Effector memory CD4-positive, alpha-beta T cell (primary cell): ENCODE results near the gene NARF.

Experiments
- DNase-seq, 3 donors: peaks; one replicate each; pipeline ENCODE4 v3.0.0-alpha.2; 2020
- H3K27ac ChIP-seq: 2 replicates; pipeline ENCODE4 v1.7.0; 2013; ENCODE audit warnings: mild to moderate bottlenecking, low read length, moderate library complexity; ENCODE audit not compliant: insufficient read depth, poor library complexity, severe bottlenecking
- H3K27me3 ChIP-seq: replicated peaks from 2 replicates; pipeline ENCODE4 v1.7.0; 2013; ENCODE audit warnings: mild to moderate bottlenecking, low read length; ENCODE audit not compliant: insufficient read depth, control insufficient read depth, poor library complexity, severe bottlenecking
- H3K36me3 ChIP-seq: 2 replicates; pipeline ENCODE4 v1.7.0; 2013; ENCODE audit warnings: mild to moderate bottlenecking, low read length, moderate library complexity; ENCODE audit not compliant: control insufficient read depth, insufficient read depth
- H3K4me1 ChIP-seq: 2 replicates; pipeline ENCODE4 v1.7.0; 2013; ENCODE audit warnings: low read length, mild to moderate bottlenecking; ENCODE audit not compliant: control insufficient read depth, insufficient read depth, poor library complexity, severe bottlenecking
- H3K4me3 ChIP-seq: 2 replicates; pipeline ENCODE4 v1.7.0; 2013; ENCODE audit warnings: low read length, low read depth, mild to moderate bottlenecking; ENCODE audit not compliant: insufficient read depth, poor library complexity, severe bottlenecking
- H3K9me3 ChIP-seq: 2 replicates; pipeline ENCODE4 v1.7.0; 2013; ENCODE audit warnings: mild to moderate bottlenecking, low read length, moderate library complexity; ENCODE audit not compliant: control insufficient read depth

The NARF gene

GRCh38 chr17:82474223-82475010, 15.9 kb downstream of the NARF start:
- no peaks in the 10 kb centered on the region for H3K27me3 ChIP-seq
- DNase-seq, result no peak
- no peaks in the 10 kb centered on the region for H3K4me1 ChIP-seq
- H3K9me3 ChIP-seq, result no peaks in the 10 kb centered on the region
- peaks cover 50% of the 10 kb centered on the region for H3K36me3 ChIP-seq
- no peak overlapping the region for H3K27ac ChIP-seq
- no peak overlapping the region for H3K4me3 ChIP-seq

GRCh38 chr17:82475458-82475857, 16.9 kb downstream of the NARF start:
- H3K27ac ChIP-seq, result no peak overlapping the region
- no peaks in the 10 kb centered on the region for H3K27me3 ChIP-seq
- no peaks in the 10 kb centered on the region for H3K4me1 ChIP-seq
- H3K9me3 ChIP-seq, result no peaks in the 10 kb centered on the region
- no peak for DNase-seq
- H3K4me3 ChIP-seq, result no peak overlapping the region
- H3K36me3 ChIP-seq, result peaks cover 55% of the 10 kb centered on the region

GRCh38 chr17:82477934-82478333, 19.4 kb downstream of the NARF start:
- no peak overlapping the region for H3K4me3 ChIP-seq
- H3K27me3 ChIP-seq, result no peaks in the 10 kb centered on the region
- DNase-seq, result no peak
- no peaks in the 10 kb centered on the region for H3K9me3 ChIP-seq
- H3K27ac ChIP-seq, result no peak overlapping the region
- peaks cover 65% of the 10 kb centered on the region for H3K36me3 ChIP-seq
- H3K4me1 ChIP-seq, result no peaks in the 10 kb centered on the region

GRCh38 chr17:82479602-82480001, 21.1 kb downstream of the NARF start:
- Histone ChIP-seq H3K9me3 (no peaks in the 10 kb centered on the region), H3K4me1 (no peaks in the 10 kb centered on the region), H3K36me3 (peaks cover 69% of the 10 kb centered on the region), H3K27me3 (no peaks in the 10 kb centered on the region), H3K4me3 (no peak overlapping the region), H3K27ac (no peak overlapping the region)
- no peak for DNase-seq

GRCh38 chr17:82480318-82480717, 21.8 kb downstream of the NARF start:
- Histone ChIP-seq H3K4me3 (no peak overlapping the region), H3K36me3 (peaks cover 68% of the 10 kb centered on the region), H3K4me1 (no peaks in the 10 kb centered on the region), H3K27ac (no peak overlapping the region), H3K27me3 (no peaks in the 10 kb centered on the region), H3K9me3 (no peaks in the 10 kb centered on the region)
- no peak for DNase-seq

- H3K27ac ChIP-seq, result no peak overlapping the region
- H3K36me3 ChIP-seq, result peaks cover 58% of the 10 kb centered on the region
- H3K27me3 ChIP-seq, result no peaks in the 10 kb centered on the region
- peaks cover 13% of the 10 kb centered on the region for H3K4me1 ChIP-seq
- H3K9me3 ChIP-seq, result no peaks in the 10 kb centered on the region
- no peak for DNase-seq
- H3K4me3 ChIP-seq, result no peak overlapping the region
Measured at GRCh38 chr17:82483204-82483660, 24.7 kb downstream of the NARF start.

- no peak for DNase-seq
- Histone ChIP-seq H3K36me3 (peaks cover 55% of the 10 kb centered on the region), H3K9me3 (no peaks in the 10 kb centered on the region), H3K4me1 (peaks cover 13% of the 10 kb centered on the region), H3K27me3 (no peaks in the 10 kb centered on the region), H3K27ac (no peak overlapping the region), H3K4me3 (no peak overlapping the region)
Measured at GRCh38 chr17:82483836-82484235, 25.3 kb downstream of the NARF start.

GRCh38 chr17:82486231-82487094, 27.9 kb downstream of the NARF start:
- Histone ChIP-seq H3K4me1 (peaks cover 13% of the 10 kb centered on the region), H3K9me3 (no peaks in the 10 kb centered on the region), H3K27me3 (no peaks in the 10 kb centered on the region), H3K27ac (peak overlapping the region; percentile 18), H3K4me3 (no peak overlapping the region), H3K36me3 (peaks cover 32% of the 10 kb centered on the region)
- no peak for DNase-seq

- peaks cover 22% of the 10 kb centered on the region for H3K36me3 ChIP-seq
Measured at GRCh38 chr17:82487910-82488309, 29.4 kb downstream of the NARF start.

GRCh38 chr17:82489117-82489516, 30.6 kb downstream of the NARF start:
- no peak overlapping the region for H3K4me3 ChIP-seq
- no peaks in the 10 kb centered on the region for H3K27me3 ChIP-seq
- peaks cover 13% of the 10 kb centered on the region for H3K36me3 ChIP-seq
- H3K27ac ChIP-seq, result no peak overlapping the region
- DNase-seq, result no peak
- H3K9me3 ChIP-seq, result no peaks in the 10 kb centered on the region
- H3K4me1 ChIP-seq, result peaks cover 13% of the 10 kb centered on the region

More at GRCh38 chr17:82487910-82488309, 29.4 kb downstream of the NARF start:
- no peak for DNase-seq
- no peak overlapping the region for H3K27ac ChIP-seq
- peaks cover 13% of the 10 kb centered on the region for H3K4me1 ChIP-seq
- no peak overlapping the region for H3K4me3 ChIP-seq
- no peaks in the 10 kb centered on the region for H3K9me3 ChIP-seq
- no peaks in the 10 kb centered on the region for H3K27me3 ChIP-seq
